ENCODE measurements around the gene FCHSD2. TPM values are rescaled to one million over a fixed set of nuclear protein-coding genes. Genes with fewer than 3 reads are reported as not detected.

FCHSD2 gene
- total and polyA plus RNA-seq, 2 of the 13 experiments (the other 11 are each of a cell fraction or from before 2014, with no cell fraction given), result 20.5 to 24.8 TPM

GRCh38 chr11:73177778-73178539 is 35.8 kb upstream of the FCHSD2 start (continued):
- TF ChIP-seq, protein P1, sequence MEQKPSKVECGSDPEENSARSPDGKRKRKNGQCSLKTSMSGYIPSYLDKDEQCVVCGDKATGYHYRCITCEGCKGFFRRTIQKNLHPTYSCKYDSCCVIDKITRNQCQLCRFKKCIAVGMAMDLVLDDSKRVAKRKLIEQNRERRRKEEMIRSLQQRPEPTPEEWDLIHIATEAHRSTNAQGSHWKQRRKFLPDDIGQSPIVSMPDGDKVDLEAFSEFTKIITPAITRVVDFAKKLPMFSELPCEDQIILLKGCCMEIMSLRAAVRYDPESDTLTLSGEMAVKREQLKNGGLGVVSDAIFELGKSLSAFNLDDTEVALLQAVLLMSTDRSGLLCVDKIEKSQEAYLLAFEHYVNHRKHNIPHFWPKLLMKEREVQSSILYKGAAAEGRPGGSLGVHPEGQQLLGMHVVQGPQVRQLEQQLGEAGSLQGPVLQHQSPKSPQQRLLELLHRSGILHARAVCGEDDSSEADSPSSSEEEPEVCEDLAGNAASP (CRISPR knock-in tag; IDR thresholded peaks at IDR 0.05; ENCODE audit: borderline replicate concordance), result peak; percentile 33; the same call in 1 of the 2 replicates
- TF ChIP-seq TFDP2 (CRISPR knock-in tag; IDR thresholded peaks at IDR 0.05), result no peak
- TF ChIP-seq HMG20B (CRISPR knock-in tag; conservative IDR thresholded peaks at IDR 0.05), result no peak
- no peak for TF ChIP-seq HNRNPK (IDR thresholded peaks at IDR 0.05; ENCODE audit: low read depth, low read length, poor library complexity, severe bottlenecking)
- TF ChIP-seq, protein P2, sequence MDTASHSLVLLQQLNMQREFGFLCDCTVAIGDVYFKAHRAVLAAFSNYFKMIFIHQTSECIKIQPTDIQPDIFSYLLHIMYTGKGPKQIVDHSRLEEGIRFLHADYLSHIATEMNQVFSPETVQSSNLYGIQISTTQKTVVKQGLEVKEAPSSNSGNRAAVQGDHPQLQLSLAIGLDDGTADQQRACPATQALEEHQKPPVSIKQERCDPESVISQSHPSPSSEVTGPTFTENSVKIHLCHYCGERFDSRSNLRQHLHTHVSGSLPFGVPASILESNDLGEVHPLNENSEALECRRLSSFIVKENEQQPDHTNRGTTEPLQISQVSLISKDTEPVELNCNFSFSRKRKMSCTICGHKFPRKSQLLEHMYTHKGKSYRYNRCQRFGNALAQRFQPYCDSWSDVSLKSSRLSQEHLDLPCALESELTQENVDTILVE (CRISPR knock-in tag; IDR thresholded peaks at IDR 0.05), result 0 out of 2 replicates have a peak, but pooled peaks have one; percentile 61
- TF ChIP-seq ZNF644 (CRISPR knock-in tag; IDR thresholded peaks at IDR 0.05; ENCODE audit: low read depth), result no peak
- 0 out of 2 replicates have a peak, but pooled peaks have one; percentile 9 for TF ChIP-seq ELF1 (CRISPR knock-in tag; IDR thresholded peaks at IDR 0.05)
- TF ChIP-seq ZNF629 (CRISPR knock-in tag; conservative IDR thresholded peaks at IDR 0.05), result no peak
- TF ChIP-seq, protein P3, sequence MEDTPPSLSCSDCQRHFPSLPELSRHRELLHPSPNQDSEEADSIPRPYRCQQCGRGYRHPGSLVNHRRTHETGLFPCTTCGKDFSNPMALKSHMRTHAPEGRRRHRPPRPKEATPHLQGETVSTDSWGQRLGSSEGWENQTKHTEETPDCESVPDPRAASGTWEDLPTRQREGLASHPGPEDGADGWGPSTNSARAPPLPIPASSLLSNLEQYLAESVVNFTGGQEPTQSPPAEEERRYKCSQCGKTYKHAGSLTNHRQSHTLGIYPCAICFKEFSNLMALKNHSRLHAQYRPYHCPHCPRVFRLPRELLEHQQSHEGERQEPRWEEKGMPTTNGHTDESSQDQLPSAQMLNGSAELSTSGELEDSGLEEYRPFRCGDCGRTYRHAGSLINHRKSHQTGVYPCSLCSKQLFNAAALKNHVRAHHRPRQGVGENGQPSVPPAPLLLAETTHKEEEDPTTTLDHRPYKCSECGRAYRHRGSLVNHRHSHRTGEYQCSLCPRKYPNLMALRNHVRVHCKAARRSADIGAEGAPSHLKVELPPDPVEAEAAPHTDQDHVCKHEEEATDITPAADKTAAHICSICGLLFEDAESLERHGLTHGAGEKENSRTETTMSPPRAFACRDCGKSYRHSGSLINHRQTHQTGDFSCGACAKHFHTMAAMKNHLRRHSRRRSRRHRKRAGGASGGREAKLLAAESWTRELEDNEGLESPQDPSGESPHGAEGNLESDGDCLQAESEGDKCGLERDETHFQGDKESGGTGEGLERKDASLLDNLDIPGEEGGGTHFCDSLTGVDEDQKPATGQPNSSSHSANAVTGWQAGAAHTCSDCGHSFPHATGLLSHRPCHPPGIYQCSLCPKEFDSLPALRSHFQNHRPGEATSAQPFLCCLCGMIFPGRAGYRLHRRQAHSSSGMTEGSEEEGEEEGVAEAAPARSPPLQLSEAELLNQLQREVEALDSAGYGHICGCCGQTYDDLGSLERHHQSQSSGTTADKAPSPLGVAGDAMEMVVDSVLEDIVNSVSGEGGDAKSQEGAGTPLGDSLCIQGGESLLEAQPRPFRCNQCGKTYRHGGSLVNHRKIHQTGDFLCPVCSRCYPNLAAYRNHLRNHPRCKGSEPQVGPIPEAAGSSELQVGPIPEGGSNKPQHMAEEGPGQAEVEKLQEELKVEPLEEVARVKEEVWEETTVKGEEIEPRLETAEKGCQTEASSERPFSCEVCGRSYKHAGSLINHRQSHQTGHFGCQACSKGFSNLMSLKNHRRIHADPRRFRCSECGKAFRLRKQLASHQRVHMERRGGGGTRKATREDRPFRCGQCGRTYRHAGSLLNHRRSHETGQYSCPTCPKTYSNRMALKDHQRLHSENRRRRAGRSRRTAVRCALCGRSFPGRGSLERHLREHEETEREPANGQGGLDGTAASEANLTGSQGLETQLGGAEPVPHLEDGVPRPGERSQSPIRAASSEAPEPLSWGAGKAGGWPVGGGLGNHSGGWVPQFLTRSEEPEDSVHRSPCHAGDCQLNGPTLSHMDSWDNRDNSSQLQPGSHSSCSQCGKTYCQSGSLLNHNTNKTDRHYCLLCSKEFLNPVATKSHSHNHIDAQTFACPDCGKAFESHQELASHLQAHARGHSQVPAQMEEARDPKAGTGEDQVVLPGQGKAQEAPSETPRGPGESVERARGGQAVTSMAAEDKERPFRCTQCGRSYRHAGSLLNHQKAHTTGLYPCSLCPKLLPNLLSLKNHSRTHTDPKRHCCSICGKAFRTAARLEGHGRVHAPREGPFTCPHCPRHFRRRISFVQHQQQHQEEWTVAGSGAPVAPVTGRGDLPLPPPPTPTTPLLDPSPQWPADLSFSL (CRISPR knock-in tag; IDR thresholded peaks at IDR 0.05), result no peak
- TF ChIP-seq, protein P4, sequence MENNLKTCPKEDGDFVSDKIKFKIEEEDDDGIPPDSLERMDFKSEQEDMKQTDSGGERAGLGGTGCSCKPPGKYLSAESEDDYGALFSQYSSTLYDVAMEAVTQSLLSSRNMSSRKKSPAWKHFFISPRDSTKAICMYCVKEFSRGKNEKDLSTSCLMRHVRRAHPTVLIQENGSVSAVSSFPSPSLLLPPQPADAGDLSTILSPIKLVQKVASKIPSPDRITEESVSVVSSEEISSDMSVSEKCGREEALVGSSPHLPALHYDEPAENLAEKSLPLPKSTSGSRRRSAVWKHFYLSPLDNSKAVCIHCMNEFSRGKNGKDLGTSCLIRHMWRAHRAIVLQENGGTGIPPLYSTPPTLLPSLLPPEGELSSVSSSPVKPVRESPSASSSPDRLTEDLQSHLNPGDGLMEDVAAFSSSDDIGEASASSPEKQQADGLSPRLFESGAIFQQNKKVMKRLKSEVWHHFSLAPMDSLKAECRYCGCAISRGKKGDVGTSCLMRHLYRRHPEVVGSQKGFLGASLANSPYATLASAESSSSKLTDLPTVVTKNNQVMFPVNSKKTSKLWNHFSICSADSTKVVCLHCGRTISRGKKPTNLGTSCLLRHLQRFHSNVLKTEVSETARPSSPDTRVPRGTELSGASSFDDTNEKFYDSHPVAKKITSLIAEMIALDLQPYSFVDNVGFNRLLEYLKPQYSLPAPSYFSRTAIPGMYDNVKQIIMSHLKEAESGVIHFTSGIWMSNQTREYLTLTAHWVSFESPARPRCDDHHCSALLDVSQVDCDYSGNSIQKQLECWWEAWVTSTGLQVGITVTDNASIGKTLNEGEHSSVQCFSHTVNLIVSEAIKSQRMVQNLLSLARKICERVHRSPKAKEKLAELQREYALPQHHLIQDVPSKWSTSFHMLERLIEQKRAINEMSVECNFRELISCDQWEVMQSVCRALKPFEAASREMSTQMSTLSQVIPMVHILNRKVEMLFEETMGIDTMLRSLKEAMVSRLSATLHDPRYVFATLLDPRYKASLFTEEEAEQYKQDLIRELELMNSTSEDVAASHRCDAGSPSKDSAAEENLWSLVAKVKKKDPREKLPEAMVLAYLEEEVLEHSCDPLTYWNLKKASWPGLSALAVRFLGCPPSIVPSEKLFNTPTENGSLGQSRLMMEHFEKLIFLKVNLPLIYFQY (CRISPR knock-in tag; IDR thresholded peaks at IDR 0.05; ENCODE audit: borderline replicate concordance), result no peak
- TF ChIP-seq ZFP36L2 (CRISPR knock-in tag; IDR thresholded peaks at IDR 0.05), result peak; percentile 58; the same call in 1 of the 2 replicates
- no peak for TF ChIP-seq ZNF274 (CRISPR knock-in tag; IDR thresholded peaks at IDR 0.05)
- TF ChIP-seq KDM3A (CRISPR knock-in tag; IDR thresholded peaks at IDR 0.05; ENCODE audit: low read depth), result peak; percentile 53; the same call in 1 of the 2 replicates
- TF ChIP-seq ZNF337 (CRISPR knock-in tag; IDR thresholded peaks at IDR 0.05; ENCODE audit: borderline replicate concordance, low read depth), result no peak
